BJ (cell line): ENCODE measurements around the gene TRABD2B. TPM values are rescaled to one million over a fixed set of nuclear protein-coding genes. Genes with fewer than 3 reads are reported as not detected.

ENCODE experiments used
- CTCF ChIA-PET: fragments of 350-600 bp; formaldehyde crosslinking; extraction: SDS; loops from one replicate; lab custom pipeline; 2021; ENCODE audit warnings: antibody characterized with exemption, inconsistent platforms; lab: Yijun Ruan, JAX
- POLR2A ChIA-PET: fragments of 300-600 bp; sonication (Branson Sonifier 250); formaldehyde crosslinking; extraction: SDS; loops from one replicate; lab custom pipeline; 2021; ENCODE audit warnings: antibody characterized with exemption; lab: Charles Lee
- DNase-seq: peaks from one replicate; pipeline ENCODE4 v3.0.0-alpha.2; 2011; ENCODE audit warnings: low read depth
- H3K27me3 ChIP-seq: 2 replicates; pipeline ENCODE4 v1.6.0; 2011; ENCODE audit warnings: low read length; ENCODE audit not compliant: control insufficient read depth, insufficient read depth
- H3K36me3 ChIP-seq: 2 replicates; pipeline ENCODE4 v1.5.1; 2011; ENCODE audit warnings: low read length; ENCODE audit not compliant: control insufficient read depth, insufficient read depth
- H3K4me3 ChIP-seq: 2 replicates; pipeline ENCODE4 v1.5.1; 2011; ENCODE audit warnings: low read depth, mild to moderate bottlenecking, control low read depth, low read length
- polyA plus RNA-seq: library from polyadenylated mRNA; depleted of rRNA; stranded (reverse); fragments of >200 nt; gene quantifications from 2 replicates; pipeline ENCODE4 v1.2.3, GENCODE V29; 2011
- TF ChIP-seq, protein P1 (sequence below): IDR thresholded peaks from 2 replicates; pipeline ENCODE4 v1.5.1; 2011; ENCODE audit warnings: low read depth, mild to moderate bottlenecking, control low read depth, inconsistent platforms, low read length, moderate library complexity; ENCODE audit not compliant: insufficient read depth

TRABD2B gene
- polyA plus RNA-seq, 1 experiment = not detected

DNA sequence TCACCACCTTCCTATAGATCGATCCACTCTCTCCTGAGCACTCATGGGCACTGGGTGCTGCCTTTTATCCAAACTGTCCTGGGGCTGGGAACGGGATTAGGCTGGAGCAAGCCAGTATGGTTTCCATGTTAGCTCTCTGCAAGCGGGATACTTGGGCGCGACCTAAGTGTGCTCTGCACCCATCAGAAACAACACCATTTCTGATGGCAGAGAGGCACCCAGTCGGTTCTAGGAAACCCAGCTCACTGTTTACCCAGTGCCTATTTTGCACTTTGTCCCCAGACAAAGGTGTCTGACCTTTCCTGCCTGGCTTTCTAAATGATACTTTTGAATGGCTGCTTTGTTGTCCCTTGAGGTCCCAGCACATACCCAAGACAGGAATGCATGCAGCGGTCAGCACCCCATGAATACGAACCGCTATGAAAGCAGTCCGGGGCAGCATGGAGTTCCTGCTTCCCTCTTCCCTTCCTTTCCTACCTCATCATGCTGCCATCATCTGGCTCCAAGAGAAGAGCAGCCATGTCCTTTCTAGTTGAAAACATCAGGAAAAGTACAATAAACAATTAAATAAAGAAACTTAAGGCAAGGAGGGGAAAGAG lies 83.9 kb downstream of the TRABD2B start:
- TF ChIP-seq, protein P1, sequence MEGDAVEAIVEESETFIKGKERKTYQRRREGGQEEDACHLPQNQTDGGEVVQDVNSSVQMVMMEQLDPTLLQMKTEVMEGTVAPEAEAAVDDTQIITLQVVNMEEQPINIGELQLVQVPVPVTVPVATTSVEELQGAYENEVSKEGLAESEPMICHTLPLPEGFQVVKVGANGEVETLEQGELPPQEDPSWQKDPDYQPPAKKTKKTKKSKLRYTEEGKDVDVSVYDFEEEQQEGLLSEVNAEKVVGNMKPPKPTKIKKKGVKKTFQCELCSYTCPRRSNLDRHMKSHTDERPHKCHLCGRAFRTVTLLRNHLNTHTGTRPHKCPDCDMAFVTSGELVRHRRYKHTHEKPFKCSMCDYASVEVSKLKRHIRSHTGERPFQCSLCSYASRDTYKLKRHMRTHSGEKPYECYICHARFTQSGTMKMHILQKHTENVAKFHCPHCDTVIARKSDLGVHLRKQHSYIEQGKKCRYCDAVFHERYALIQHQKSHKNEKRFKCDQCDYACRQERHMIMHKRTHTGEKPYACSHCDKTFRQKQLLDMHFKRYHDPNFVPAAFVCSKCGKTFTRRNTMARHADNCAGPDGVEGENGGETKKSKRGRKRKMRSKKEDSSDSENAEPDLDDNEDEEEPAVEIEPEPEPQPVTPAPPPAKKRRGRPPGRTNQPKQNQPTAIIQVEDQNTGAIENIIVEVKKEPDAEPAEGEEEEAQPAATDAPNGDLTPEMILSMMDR = no peak
- Histone ChIP-seq H3K4me3 (no peak overlapping the region), H3K36me3 (no peaks in the 10 kb centered on the region), H3K27me3 (no peaks in the 10 kb centered on the region)
- no peak for DNase-seq
- CTCF ChIA-PET = interaction anchor here (0.5 kb wide), 1 partner anchor 118 kb away, joined by 7 read pairs; no protein-coding TSS in a partner anchor
- POLR2A ChIA-PET = no interaction called here

DNA sequence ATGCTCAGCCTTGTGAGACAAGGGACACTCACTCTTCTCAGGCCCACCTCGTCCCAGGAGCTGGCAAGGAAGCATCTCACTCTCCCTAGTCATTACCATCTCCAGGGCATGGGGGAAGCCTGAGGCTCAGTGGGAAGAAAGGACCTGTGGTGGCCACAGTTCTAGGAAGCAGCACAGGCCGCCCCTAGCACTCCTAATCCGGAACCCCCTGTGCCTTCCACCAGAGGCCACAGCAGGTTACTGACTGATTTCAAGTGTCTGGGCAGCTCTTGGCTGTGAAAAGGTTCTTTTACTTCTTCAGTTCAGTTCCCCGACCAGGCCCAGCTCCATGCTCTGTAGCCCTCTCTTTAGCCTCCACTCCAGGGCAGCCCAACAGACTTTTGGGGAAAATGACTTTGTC lies 84.4 kb downstream of the TRABD2B start:
- ChIA-PET CTCF (interaction anchor here (0.5 kb wide), 1 partner anchor 119 kb away, joined by 7 read pairs; no protein-coding TSS in a partner anchor), POLR2A (no interaction called here)
- Histone ChIP-seq H3K36me3 (no peaks in the 10 kb centered on the region), H3K4me3 (no peak overlapping the region), H3K27me3 (no peaks in the 10 kb centered on the region)
- DNase-seq = no peak
- TF ChIP-seq, protein P1 = no peak

DNA sequence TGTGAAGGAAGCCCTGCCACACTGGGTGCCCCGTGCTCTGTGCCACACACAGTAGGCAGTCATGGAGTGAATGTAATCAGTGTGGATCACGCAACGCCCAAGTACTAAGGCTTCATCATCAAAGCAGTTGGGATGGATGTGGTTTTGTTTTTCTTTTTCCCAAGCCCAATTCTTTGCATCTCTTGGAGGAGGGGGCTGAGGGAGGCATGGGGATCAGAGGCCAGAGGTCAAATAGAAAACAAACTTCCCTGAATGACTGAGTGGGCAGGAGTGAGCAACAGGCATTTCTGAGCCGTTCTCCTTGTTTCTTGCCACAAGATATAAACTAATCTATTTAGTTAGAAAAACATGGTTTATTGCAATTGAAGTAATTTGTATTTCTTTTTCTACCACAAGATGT lies 85.3 kb downstream of the TRABD2B start:
- TF ChIP-seq, protein P1 = no peak
- CTCF ChIA-PET = no interaction called here
- Histone ChIP-seq H3K4me3 (no peak overlapping the region), H3K36me3 (no peaks in the 10 kb centered on the region), H3K27me3 (no peaks in the 10 kb centered on the region)
- POLR2A ChIA-PET = no interaction called here
- DNase-seq = no peak

DNA sequence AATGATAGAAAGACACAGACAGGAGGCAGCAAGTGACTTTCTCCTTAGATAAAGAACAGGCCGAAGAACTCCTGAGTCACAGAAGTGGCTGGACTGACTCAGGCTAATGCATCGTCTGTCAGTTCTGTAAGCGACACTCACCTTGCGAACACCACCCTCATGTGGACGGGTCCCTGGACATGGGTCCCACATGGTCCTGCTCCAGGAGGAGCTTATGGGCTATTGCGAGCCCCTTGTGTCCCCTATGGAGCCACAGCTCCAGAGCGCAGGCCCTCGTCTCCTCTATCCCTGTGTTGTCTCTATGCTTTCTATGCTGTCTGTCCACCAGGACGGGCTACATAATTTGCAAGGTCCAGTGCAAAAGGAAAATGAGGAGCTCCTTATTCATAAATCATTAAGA lies 85.8 kb downstream of the TRABD2B start:
- ChIA-PET CTCF (no interaction called here), POLR2A (no interaction called here)
- Histone ChIP-seq H3K36me3 (no peaks in the 10 kb centered on the region), H3K27me3 (no peaks in the 10 kb centered on the region), H3K4me3 (no peak overlapping the region)
- TF ChIP-seq, protein P1 = no peak
- no peak for DNase-seq

DNA sequence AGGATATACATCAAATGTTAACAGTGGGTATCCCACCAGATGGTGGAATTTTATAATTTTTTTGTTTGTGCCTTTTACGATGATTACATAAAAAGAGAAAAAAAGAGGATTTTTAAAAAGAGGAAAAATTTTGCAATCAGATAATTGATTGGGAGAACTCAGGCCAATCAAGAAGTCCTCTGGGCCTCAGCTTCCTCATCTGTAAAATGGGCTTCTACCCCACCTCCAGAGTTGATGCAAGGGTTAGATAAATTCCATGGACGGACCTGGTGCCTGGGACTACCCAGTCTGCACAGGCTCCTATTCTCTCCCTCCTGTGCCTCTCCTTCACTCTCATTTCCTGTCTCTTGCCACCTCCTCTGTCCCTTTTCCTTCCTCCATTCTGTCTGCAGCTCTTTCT lies 88.9 kb downstream of the TRABD2B start:
- Histone ChIP-seq H3K4me3 (no peak overlapping the region), H3K27me3 (no peaks in the 10 kb centered on the region), H3K36me3 (no peaks in the 10 kb centered on the region)
- ChIA-PET CTCF (no interaction called here), POLR2A (no interaction called here)
- no peak for DNase-seq
- TF ChIP-seq, protein P1 = no peak
